GM21390 (cell line): ENCODE data around the gene ARMC9.
"Not testable (repeated sequence)": the region's sequence is repeated elsewhere in the genome, so short reads cannot be mapped to it uniquely, and the experiment has no call there.

ENCODE experiments used
- ATAC-seq: cut with Tn5 transposase; IDR thresholded peaks from one replicate; pipeline ENCODE4 v1.9.1; 2021; ENCODE audit not compliant: unreplicated experiment

Gene ARMC9

GRCh38 chr2:231198291-231199173 is at the start of gene ARMC9:
TSS of gene ARMC9 (plus strand) at chr2:231198631. CDS start at chr2:231206239, 7,608 bp downstream.
- ATAC-seq: peak; percentile 98

- ATAC-seq: no peak
Observed at GRCh38 chr2:231152800-231153557, 45.5 kb upstream of the ARMC9 start.

- no peak for ATAC-seq
Observed at GRCh38 chr2:231159306-231159705, 39.1 kb upstream of the ARMC9 start.

GRCh38 chr2:231160701-231161100 is 37.7 kb upstream of the ARMC9 start:
- no peak for ATAC-seq

- no peak for ATAC-seq
Observed at GRCh38 chr2:231161252-231161839, 37.1 kb upstream of the ARMC9 start.

- ATAC-seq: no peak
Observed at GRCh38 chr2:231161877-231162329, 36.5 kb upstream of the ARMC9 start.

- ATAC-seq: no peak
Observed at GRCh38 chr2:231163011-231163410, 35.4 kb upstream of the ARMC9 start.

GRCh38 chr2:231163414-231164095 is 34.9 kb upstream of the ARMC9 start:
- ATAC-seq: no peak

- ATAC-seq: no peak
Observed at GRCh38 chr2:231167745-231168459, 30.5 kb upstream of the ARMC9 start.

- ATAC-seq: no peak
Observed at GRCh38 chr2:231168460-231169139, 29.8 kb upstream of the ARMC9 start.

GRCh38 chr2:231169488-231169887 is 28.9 kb upstream of the ARMC9 start:
- ATAC-seq: no peak

GRCh38 chr2:231170055-231170454 is 28.4 kb upstream of the ARMC9 start:
- ATAC-seq: no peak

- no peak for ATAC-seq
Observed at GRCh38 chr2:231172025-231172424, 26.4 kb upstream of the ARMC9 start.

- ATAC-seq: no peak
Observed at GRCh38 chr2:231174211-231174651, 24.2 kb upstream of the ARMC9 start.

GRCh38 chr2:231176066-231176465 is 22.4 kb upstream of the ARMC9 start:
- ATAC-seq: no peak

GRCh38 chr2:231177156-231178025 is 21.0 kb upstream of the ARMC9 start:
- no peak for ATAC-seq

- ATAC-seq: not testable (repeated sequence)
Observed at GRCh38 chr2:231178805-231179204, 19.6 kb upstream of the ARMC9 start.

- peak; percentile 49 for ATAC-seq
Observed at GRCh38 chr2:231181860-231182512, 16.4 kb upstream of the ARMC9 start.
